C1 segment of cervical spinal cord (tissue), 14 donors: ENCODE data around the gene MFRP.

Experiments
- DNase-seq, 14 donors: peaks; one replicate each; lab custom pipeline; 2025; lab: John Stamatoyannopoulos, UW

Gene MFRP

GRCh38 chr11:119338965-119339588 lies 7.4 kb downstream of the MFRP start:
- DNase-seq, result peak in 3 of 14 donors; percentile 17 to 46 (median 25)

- peak in 11 of 14 donors; percentile 31 to 74 (median 67) for DNase-seq
Observed at GRCh38 chr11:119338318-119338890, 8.1 kb downstream of the MFRP start.

- DNase-seq, result peak in 1 of 14 donors; percentile 56
Observed at GRCh38 chr11:119337581-119338317, 8.8 kb downstream of the MFRP start.

GRCh38 chr11:119336744-119337469 lies 9.6 kb downstream of the MFRP start:
- DNase-seq, result no peak

- DNase-seq, result peak in 7 of 14 donors; percentile 19 to 72 (median 43)
Observed at GRCh38 chr11:119335655-119336543, 10.6 kb downstream of the MFRP start.

GRCh38 chr11:119335091-119335654 lies 11.3 kb downstream of the MFRP start:
- no peak for DNase-seq

- DNase-seq, result peak; percentile 49 to 96 (median 89)
Observed at GRCh38 chr11:119334174-119334930, 12.2 kb downstream of the MFRP start, which contains the start of gene RNF26. TSS of gene RNF26 (plus strand) at chr11:119334527. CDS start at chr11:119335123, 596 bp downstream.

GRCh38 chr11:119332111-119332765 lies 14.3 kb downstream of the MFRP start:
- DNase-seq, result no peak

GRCh38 chr11:119330237-119330636 lies 16.3 kb downstream of the MFRP start:
- DNase-seq, result no peak

- DNase-seq, result no peak
Observed at GRCh38 chr11:119329320-119329719, 17.2 kb downstream of the MFRP start.

GRCh38 chr11:119324189-119324588 lies 22.3 kb downstream of the MFRP start:
- no peak for DNase-seq

- DNase-seq, result peak in 10 of 14 donors; percentile 23 to 71 (median 52)
Observed at GRCh38 chr11:119323532-119324033, 22.9 kb downstream of the MFRP start.

GRCh38 chr11:119322921-119323531 lies 23.5 kb downstream of the MFRP start:
- DNase-seq, result no peak

- no peak for DNase-seq
Observed at GRCh38 chr11:119322360-119322739, 24.2 kb downstream of the MFRP start.

GRCh38 chr11:119320776-119321524 lies 25.6 kb downstream of the MFRP start:
- peak in 6 of 14 donors; percentile 24 to 68 (median 54) for DNase-seq

GRCh38 chr11:119320240-119320775 lies 26.2 kb downstream of the MFRP start:
- DNase-seq, result peak in 9 of 14 donors; percentile 26 to 70 (median 56)

- no peak for DNase-seq
Observed at GRCh38 chr11:119319700-119320239, 26.7 kb downstream of the MFRP start.
